Neural cell (in vitro differentiated cells): ENCODE data around the gene SBSN.
A peak's percentile ranks its signal among the peaks of the same experiment; 100 is the strongest.

Experiments
- EZH2 ChIP-seq: fragments of 200-600, 300-800 bp; shearing (Covaris generic), sonication (generic); IDR thresholded peaks from 2 replicates; pipeline ENCODE4 v1.6.1; 2014; ENCODE audit warnings: antibody characterized with exemption, low read length, borderline replicate concordance, mild to moderate bottlenecking; ENCODE audit not compliant: insufficient read depth, poor library complexity, severe bottlenecking
- MXI1 ChIP-seq: fragments of 450-650 bp; conservative IDR thresholded peaks from 2 replicates; pipeline ENCODE4 v1.6.1; 2014; ENCODE audit warnings: antibody characterized with exemption, mild to moderate bottlenecking; ENCODE audit not compliant: poor library complexity, severe bottlenecking
- POLR2AphosphoS5 ChIP-seq: IDR thresholded peaks from 2 replicates; pipeline ENCODE4 v1.6.1; 2012
- RAD21 ChIP-seq: fragments of 450-650 bp; conservative IDR thresholded peaks from 2 replicates; pipeline ENCODE4 v1.6.1; 2014; ENCODE audit warnings: antibody characterized with exemption, mild to moderate bottlenecking, moderate library complexity
- REST ChIP-seq: IDR thresholded peaks from 2 replicates; pipeline ENCODE4 v1.6.1; 2012; ENCODE audit warnings: borderline replicate concordance
- TAF1 ChIP-seq: IDR thresholded peaks from 2 replicates; pipeline ENCODE4 v1.6.1; 2012; ENCODE audit warnings: low read depth
- TF ChIP-seq, protein P1 (sequence below): fragments of 450-650 bp; IDR thresholded peaks from 2 replicates; pipeline ENCODE4 v1.5.1; 2014; ENCODE audit warnings: antibody characterized with exemption, mild to moderate bottlenecking, moderate library complexity; ENCODE audit not compliant: poor library complexity, severe bottlenecking

DNA sequence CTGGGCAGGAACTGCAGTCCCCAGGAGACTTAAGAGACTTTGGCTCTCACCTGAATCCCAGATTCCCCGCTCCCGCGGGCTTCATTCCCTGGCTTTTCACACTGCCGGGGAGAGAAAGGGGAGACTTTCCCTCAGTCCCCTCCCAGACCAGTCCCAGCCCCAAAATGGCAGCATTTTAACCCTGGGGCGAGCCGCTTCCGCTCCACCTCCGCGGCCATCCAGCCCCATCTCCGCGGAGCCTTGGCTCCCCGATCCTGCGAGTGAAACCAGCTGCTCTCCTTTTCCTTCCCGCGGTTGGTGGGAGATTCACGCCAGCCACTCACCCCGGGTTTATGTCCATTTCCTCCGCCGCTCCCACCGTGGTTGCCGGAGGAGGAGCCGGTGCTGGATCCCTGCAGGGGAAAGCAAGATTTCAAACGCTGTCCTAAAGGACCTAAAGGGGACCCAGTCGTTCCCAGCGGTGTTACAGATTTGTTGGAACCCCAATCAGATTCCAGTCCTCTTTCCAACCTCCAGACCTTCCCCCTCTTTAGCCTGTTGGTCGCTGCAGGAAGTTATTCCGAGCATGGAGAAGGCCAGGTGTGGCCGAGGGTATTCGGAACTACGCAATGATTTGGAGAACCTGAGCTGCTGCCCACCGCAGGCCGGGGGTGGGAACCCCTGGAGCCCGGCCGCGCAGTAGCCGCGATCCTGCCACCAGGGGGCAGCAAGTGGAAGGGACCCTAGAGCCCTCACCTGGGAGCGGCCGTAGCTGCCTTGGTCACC lies 18.1 kb downstream of the SBSN start:
- TF ChIP-seq, protein P1, sequence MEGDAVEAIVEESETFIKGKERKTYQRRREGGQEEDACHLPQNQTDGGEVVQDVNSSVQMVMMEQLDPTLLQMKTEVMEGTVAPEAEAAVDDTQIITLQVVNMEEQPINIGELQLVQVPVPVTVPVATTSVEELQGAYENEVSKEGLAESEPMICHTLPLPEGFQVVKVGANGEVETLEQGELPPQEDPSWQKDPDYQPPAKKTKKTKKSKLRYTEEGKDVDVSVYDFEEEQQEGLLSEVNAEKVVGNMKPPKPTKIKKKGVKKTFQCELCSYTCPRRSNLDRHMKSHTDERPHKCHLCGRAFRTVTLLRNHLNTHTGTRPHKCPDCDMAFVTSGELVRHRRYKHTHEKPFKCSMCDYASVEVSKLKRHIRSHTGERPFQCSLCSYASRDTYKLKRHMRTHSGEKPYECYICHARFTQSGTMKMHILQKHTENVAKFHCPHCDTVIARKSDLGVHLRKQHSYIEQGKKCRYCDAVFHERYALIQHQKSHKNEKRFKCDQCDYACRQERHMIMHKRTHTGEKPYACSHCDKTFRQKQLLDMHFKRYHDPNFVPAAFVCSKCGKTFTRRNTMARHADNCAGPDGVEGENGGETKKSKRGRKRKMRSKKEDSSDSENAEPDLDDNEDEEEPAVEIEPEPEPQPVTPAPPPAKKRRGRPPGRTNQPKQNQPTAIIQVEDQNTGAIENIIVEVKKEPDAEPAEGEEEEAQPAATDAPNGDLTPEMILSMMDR: peak; percentile 76
- TF ChIP-seq POLR2AphosphoS5: no peak
- TF ChIP-seq RAD21: peak; percentile 48
- no peak for TF ChIP-seq EZH2
- no peak for TF ChIP-seq MXI1
- no peak for TF ChIP-seq TAF1
- TF ChIP-seq REST: no peak
